Measurements from ENCODE around the gene SNCAIP.
"Not testable (repeated sequence)": the region's sequence is repeated elsewhere in the genome, so short reads cannot be mapped to it uniquely, and the experiment has no call there.

SNCAIP gene

GRCh38 chr5:122376250-122376649, 64.2 kb downstream of the SNCAIP start:
- no peaks in the 10 kb centered on the region for H3K27me3 ChIP-seq (ENCODE audit: insufficient read depth, low read length)
- no peak overlapping the region for H3K4me2 ChIP-seq (ENCODE audit: low read length)
- H3K79me2 ChIP-seq (ENCODE audit: insufficient read depth, low read length) = no peaks in the 10 kb centered on the region
- H3K9me2 ChIP-seq (ENCODE audit: low read depth, low read length) = no peaks in the 10 kb centered on the region
- H3K9ac ChIP-seq (ENCODE audit: low read length) = no peak overlapping the region
- H3K9me3 ChIP-seq (ENCODE audit: low read length) = no peaks in the 10 kb centered on the region
- H4K20me1 ChIP-seq (ENCODE audit: insufficient read depth, low read length) = no peaks in the 10 kb centered on the region
- H3F3A ChIP-seq (ENCODE audit: insufficient read depth, low read length) = no peaks in the 10 kb centered on the region
- no peak overlapping the region for H3K27ac ChIP-seq (ENCODE audit: low read depth, low read length, poor library complexity, severe bottlenecking)
- H3K36me3 ChIP-seq (ENCODE audit: insufficient read depth, low read length) = no peaks in the 10 kb centered on the region
- TF ChIP-seq CTCF (IDR thresholded peaks at IDR 0.05; ENCODE audit: low read length) (no peak), EZH2 (IDR thresholded peaks at IDR 0.05; ENCODE audit: borderline replicate concordance, low read length) (no peak)
- H3K4me3 ChIP-seq (ENCODE audit: low read depth, low read length, poor library complexity, severe bottlenecking) = no peak overlapping the region
- H2AFZ ChIP-seq (ENCODE audit: low read length) = no peak overlapping the region
- H3K4me1 ChIP-seq (ENCODE audit: insufficient read depth, low read length, severe bottlenecking) = no peaks in the 10 kb centered on the region

GRCh38 chr5:122377026-122377425, 65.0 kb downstream of the SNCAIP start:
- no peak overlapping the region for H3K9ac ChIP-seq (ENCODE audit: low read length)
- no peaks in the 10 kb centered on the region for H3K79me2 ChIP-seq (ENCODE audit: insufficient read depth, low read length)
- no peak overlapping the region for H2AFZ ChIP-seq (ENCODE audit: low read length)
- TF ChIP-seq CTCF (IDR thresholded peaks at IDR 0.05; ENCODE audit: low read length) (no peak), EZH2 (IDR thresholded peaks at IDR 0.05; ENCODE audit: borderline replicate concordance, low read length) (no peak)
- H3K4me1 ChIP-seq (ENCODE audit: insufficient read depth, low read length, severe bottlenecking) = no peaks in the 10 kb centered on the region
- no peaks in the 10 kb centered on the region for H3F3A ChIP-seq (ENCODE audit: insufficient read depth, low read length)
- H4K20me1 ChIP-seq (ENCODE audit: insufficient read depth, low read length) = no peaks in the 10 kb centered on the region
- H3K9me3 ChIP-seq (ENCODE audit: low read length) = no peaks in the 10 kb centered on the region
- H3K27ac ChIP-seq (ENCODE audit: low read depth, low read length, poor library complexity, severe bottlenecking) = no peak overlapping the region
- no peak overlapping the region for H3K4me2 ChIP-seq (ENCODE audit: low read length)
- H3K27me3 ChIP-seq (ENCODE audit: insufficient read depth, low read length) = no peaks in the 10 kb centered on the region
- no peaks in the 10 kb centered on the region for H3K9me2 ChIP-seq (ENCODE audit: low read depth, low read length)
- no peak overlapping the region for H3K4me3 ChIP-seq (ENCODE audit: low read depth, low read length, poor library complexity, severe bottlenecking)
- H3K36me3 ChIP-seq (ENCODE audit: insufficient read depth, low read length) = no peaks in the 10 kb centered on the region

- not testable (repeated sequence) for H3K36me3 ChIP-seq (ENCODE audit: insufficient read depth, low read length); H2AFZ ChIP-seq (ENCODE audit: low read length); H3K9ac ChIP-seq (ENCODE audit: low read length)
Measured at GRCh38 chr5:122382938-122383337, 70.9 kb downstream of the SNCAIP start.

GRCh38 chr5:122384739-122385235, 72.8 kb downstream of the SNCAIP start:
- TF ChIP-seq EZH2 (IDR thresholded peaks at IDR 0.05; ENCODE audit: borderline replicate concordance, low read length) (no peak), CTCF (IDR thresholded peaks at IDR 0.05; ENCODE audit: low read length) (no peak)
- Histone ChIP-seq H3K36me3 (ENCODE audit: insufficient read depth, low read length) (no peaks in the 10 kb centered on the region), H3K9me3 (ENCODE audit: low read length) (no peaks in the 10 kb centered on the region)

More at GRCh38 chr5:122382938-122383337, 70.9 kb downstream of the SNCAIP start:
- H3K9me3 ChIP-seq (ENCODE audit: low read length); H3K4me1 ChIP-seq (ENCODE audit: insufficient read depth, low read length, severe bottlenecking); H3K79me2 ChIP-seq (ENCODE audit: insufficient read depth, low read length); H3K9me2 ChIP-seq (ENCODE audit: low read depth, low read length); H3K27me3 ChIP-seq (ENCODE audit: insufficient read depth, low read length); H3K4me2 ChIP-seq (ENCODE audit: low read length); H3K27ac ChIP-seq (ENCODE audit: low read depth, low read length, poor library complexity, severe bottlenecking); H3K4me3 ChIP-seq (ENCODE audit: low read depth, low read length, poor library complexity, severe bottlenecking); H3F3A ChIP-seq (ENCODE audit: insufficient read depth, low read length); H4K20me1 ChIP-seq (ENCODE audit: insufficient read depth, low read length): not testable (repeated sequence)

More at GRCh38 chr5:122384739-122385235, 72.8 kb downstream of the SNCAIP start:
- Histone ChIP-seq H3K4me3 (ENCODE audit: low read depth, low read length, poor library complexity, severe bottlenecking) (no peak overlapping the region), H3K9ac (ENCODE audit: low read length) (no peak overlapping the region), H3K9me2 (ENCODE audit: low read depth, low read length) (no peaks in the 10 kb centered on the region), H4K20me1 (ENCODE audit: insufficient read depth, low read length) (no peaks in the 10 kb centered on the region), H3K27ac (ENCODE audit: low read depth, low read length, poor library complexity, severe bottlenecking) (no peak overlapping the region), H3K79me2 (ENCODE audit: insufficient read depth, low read length) (no peaks in the 10 kb centered on the region), H3F3A (ENCODE audit: insufficient read depth, low read length) (no peaks in the 10 kb centered on the region), H2AFZ (ENCODE audit: low read length) (no peak overlapping the region), H3K27me3 (ENCODE audit: insufficient read depth, low read length) (no peaks in the 10 kb centered on the region), H3K4me1 (ENCODE audit: insufficient read depth, low read length, severe bottlenecking) (no peaks in the 10 kb centered on the region), H3K4me2 (ENCODE audit: low read length) (no peak overlapping the region)

All from OCI-LY1 (cell line).